Testis (tissue), 2 donors: Measurements from ENCODE around the gene TXN.

ENCODE experiments used
- CTCF ChIP-seq, 3 experiments: fragments of 450-650 bp in 2 of 3; fragments of 200-600 bp in 1 of 3; sonication (generic) in 1 of 3; IDR thresholded peaks; one replicate each; pipeline ENCODE4 v1.5.1; 2016 to 2019; ENCODE audit warnings: antibody characterized with exemption in 3 of 3, mild to moderate bottlenecking in 2 of 3, moderate library complexity in 1 of 3
- POLR2A ChIP-seq: fragments of 450-650 bp; IDR thresholded peaks from one replicate; pipeline ENCODE4 v1.6.1; 2017; ENCODE audit warnings: antibody characterized with exemption, mild to moderate bottlenecking, moderate library complexity

- TF ChIP-seq CTCF (IDR thresholded peaks at IDR 0.05) (no peak), POLR2A (no peak)
Measured at GRCh38 chr9:110255034-110255462, 1.3 kb downstream of the TXN start.
